HG03520 (cell line): Measurements from ENCODE around the gene PCYT2.

Source experiments
- ATAC-seq: cut with Tn5 transposase; IDR thresholded peaks from one replicate; pipeline ENCODE4 v1.9.1; 2021; ENCODE audit warnings: mild to moderate bottlenecking, moderate library complexity; ENCODE audit not compliant: unreplicated experiment

The PCYT2 gene

DNA sequence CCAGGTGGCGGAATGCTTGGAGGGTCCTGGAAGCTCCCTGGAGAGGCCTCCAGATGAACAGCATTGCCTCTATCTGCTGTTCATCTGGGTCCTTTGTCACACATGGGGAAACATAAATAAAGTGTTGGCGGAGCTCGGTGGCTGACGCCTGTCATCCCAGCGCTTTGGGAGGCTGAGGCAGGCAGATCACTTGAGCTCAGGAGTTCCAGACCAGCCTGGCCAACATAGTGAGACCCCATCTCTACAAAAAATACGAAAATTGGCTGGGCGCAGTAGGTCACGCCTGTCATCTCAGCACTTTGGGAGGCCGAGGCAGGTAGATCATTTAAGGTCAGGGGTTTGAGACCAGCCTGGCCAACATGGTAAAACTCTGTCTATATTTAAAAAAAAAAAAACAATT is 33.7 kb upstream of the PCYT2 start:
- no peak for ATAC-seq

DNA sequence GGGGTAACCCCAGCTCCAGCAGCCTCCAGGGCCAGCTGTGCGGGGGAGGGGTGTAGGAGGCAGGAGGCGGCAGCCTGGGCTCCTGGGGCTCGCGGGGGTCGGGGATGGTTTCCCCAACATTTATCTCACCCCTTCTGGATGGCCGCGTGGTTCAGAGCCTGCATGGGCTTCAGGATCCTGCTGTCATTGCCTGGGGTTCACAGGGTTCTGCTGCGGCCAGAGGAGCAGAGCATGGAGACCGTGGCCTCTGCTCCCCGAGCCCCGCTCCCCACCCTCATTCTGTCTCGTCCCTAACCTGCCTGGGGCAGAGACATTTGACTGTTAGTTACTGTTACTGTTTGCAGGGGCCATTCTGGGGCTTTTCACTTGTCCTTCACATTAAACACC is 31.0 kb upstream of the PCYT2 start:
- ATAC-seq: no peak

- no peak for ATAC-seq
Measured at GRCh38 chr17:81941484-81942166, 30.4 kb upstream of the PCYT2 start.

GRCh38 chr17:81940538-81941483 is 29.6 kb upstream of the PCYT2 start:
- no peak for ATAC-seq

DNA sequence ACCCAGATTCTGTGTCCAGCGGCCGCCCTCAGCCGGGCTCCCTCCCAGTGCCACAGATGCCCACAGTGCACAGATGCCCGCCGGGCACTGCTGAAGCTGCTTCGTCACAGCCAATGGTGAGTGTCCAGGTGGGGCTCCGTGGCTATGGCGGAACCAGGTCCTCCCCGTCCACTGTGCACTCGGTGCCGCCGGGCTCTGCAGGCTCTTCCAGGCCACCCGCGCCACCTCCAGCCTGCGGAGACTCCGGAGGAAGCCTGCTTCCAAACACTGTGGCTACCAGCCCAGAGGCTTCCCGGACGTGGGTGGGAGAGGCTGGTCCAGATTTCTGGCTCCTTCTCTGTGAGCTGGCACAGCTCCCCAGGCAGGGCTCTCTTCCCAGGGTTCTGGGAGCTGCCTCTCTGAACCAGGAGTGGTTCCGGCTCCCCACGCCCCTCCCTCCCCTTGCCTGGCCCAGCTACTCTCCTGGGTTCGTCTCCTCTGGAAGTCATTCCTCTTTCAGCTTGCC is 28.7 kb upstream of the PCYT2 start:
- no peak for ATAC-seq

GRCh38 chr17:81939218-81939617 is 28.0 kb upstream of the PCYT2 start:
- no peak for ATAC-seq

DNA sequence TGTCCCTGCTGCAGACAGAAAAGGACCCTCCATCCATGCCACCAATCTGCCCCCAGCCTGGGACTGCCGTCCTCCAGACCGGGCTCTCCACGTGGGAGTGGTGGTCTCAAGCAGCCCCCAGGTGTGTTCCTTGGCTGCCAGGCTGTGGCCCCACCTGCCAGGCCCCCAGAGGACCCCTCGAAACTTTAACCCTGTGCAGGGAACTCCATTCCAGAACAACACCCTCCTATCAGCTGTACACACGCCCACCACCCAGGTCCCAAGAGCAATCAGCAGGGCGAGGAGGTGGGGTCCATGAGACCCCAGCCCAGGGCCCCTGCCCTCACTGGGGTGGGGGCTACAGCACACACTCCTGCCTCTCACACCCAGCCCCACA is 24.5 kb upstream of the PCYT2 start:
- no peak for ATAC-seq

GRCh38 chr17:81934850-81935708 is 23.9 kb upstream of the PCYT2 start:
- no peak for ATAC-seq

DNA sequence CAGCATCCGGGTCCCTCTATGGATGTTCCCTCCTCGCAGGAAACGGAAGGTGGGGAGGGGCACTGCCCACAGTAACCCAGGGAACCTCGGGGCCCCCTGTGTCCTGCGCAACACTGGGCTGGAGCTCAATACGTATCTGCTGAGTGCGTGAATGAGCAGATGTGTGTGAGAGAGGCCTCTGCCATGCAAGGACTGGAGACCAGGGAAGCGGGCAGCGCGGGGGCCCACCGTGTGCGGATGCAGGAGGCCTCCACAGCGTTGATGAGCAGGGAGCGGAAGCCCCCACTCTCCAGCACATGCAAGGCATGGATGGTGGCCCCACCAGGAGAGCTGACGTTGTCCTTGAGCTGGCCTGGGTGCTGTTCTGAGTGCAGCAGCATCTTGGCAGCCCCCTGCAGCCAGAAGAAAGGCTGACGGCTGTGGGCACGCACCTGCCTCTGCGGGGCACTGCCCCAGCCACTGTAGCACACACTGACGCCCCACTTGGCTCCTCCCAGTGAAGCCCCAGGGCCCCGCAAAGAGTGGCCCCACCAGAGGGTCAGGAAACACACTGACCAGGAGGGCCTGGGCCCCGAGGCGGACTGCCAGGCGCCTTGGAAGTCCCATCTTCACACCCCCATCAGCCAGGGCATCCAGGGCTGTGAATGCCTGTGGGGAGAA is 23.0 kb upstream of the PCYT2 start:
- ATAC-seq: no peak

DNA sequence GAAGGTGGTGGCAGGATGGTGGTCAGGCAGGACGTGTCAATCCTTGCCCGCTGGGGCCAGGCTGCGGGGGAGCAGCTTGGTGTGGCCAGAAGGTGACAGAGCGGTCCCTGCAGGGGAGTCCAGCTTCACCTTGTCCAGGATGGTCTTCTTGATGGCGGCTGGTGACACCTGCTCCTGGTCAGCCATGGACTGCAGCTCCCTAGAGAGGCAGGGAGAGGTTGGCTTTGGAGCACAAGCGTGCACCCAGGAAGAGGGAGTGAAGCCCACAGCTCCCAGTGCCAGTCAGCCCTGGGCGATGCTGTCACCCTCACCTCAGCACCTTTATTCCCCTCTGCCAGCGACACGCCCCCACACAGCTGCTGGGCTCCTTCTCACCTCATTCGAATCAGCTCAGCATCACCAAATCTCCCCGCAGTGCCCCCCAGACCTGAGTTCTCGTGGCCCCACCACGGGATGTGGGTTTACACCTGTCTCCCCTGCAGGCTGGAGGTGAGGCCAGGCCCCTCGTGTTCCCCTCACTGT is 22.0 kb upstream of the PCYT2 start:
- no peak for ATAC-seq

DNA sequence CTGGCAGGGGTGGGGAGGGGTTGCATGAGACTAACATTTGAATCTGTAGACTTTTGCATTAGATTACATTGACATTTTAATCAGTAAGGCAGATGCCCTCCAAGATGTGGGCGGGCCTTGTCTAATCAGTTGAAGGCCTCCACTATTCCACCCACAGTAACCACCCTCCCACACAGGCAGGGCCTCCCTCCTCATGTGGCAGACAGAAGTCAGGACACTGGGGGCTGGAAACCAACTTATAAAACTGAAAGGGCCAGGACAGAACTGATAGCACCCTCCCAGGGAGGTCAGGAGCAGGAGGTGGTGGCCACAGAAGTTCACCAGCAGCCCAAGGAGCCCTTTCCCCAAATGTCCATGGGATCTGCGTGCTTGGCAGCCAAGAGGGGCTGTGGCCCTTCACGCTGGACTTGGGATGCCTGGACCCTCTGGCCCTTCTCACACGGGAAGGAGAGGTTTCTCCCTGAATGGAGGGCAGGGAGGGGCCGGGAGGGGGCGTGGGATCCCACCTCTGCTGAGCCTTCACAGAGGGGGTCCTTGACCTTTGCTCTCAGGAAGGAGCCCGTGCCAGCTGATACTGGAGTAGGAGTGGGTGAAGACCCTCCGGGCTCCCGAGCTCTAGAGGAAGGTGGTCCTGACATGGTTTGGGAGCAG is 21.3 kb upstream of the PCYT2 start:
- ATAC-seq: no peak

DNA sequence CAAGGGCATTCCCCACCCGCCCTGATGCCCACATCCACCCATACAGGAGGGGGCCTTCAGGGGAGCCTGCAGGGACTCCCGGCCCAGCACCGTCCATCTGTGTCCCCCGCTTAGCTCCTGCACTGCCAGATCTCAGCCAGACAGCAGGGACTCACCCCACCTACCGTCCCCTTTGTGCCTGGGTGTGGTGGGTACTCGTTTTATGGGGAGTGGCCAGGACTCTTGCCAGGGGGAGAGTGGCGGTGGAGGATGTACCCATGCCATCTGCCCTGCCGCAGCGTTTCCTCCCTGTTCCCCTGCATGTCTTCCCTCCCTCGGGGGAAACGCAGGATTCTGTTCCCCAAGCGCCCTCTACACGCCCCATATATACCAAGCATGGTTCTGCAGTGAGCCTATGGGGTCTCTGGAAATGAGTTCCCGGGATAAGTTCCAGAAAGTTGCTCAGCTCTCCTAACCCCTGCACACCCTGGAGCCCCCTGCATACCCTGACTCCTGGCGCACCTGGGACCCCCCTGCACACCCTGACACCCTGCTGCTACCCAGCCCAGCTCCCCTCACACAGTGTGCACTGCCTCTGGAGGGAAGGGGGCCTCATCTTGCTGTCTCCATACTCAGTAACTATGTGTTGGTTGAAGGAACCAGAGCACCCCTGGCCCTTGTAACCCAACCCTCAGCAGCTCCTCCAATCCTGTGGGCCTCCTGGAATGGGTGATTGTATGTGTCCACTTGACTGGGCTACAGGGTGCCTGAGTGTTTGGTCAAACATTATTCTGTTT is 20.5 kb upstream of the PCYT2 start:
- no peak for ATAC-seq

DNA sequence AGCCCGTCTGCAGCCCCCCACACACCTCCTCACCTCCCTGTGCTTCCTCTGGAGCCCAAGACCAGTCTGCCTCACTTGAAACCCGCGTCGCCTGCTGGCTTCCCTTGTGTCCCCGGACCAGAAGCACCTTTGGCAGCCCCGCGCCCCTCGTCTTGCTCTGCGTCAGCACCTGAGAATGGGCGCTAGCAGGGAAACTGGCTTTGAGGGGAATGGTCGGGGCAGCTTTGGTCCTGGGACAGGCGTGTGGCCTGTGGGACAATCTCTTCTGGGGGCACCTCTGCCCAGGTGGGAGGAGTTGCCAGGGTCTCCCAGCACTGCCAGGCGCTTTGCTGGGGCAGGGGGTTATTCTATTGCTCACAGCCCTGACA is 20.0 kb upstream of the PCYT2 start:
- ATAC-seq: no peak

DNA sequence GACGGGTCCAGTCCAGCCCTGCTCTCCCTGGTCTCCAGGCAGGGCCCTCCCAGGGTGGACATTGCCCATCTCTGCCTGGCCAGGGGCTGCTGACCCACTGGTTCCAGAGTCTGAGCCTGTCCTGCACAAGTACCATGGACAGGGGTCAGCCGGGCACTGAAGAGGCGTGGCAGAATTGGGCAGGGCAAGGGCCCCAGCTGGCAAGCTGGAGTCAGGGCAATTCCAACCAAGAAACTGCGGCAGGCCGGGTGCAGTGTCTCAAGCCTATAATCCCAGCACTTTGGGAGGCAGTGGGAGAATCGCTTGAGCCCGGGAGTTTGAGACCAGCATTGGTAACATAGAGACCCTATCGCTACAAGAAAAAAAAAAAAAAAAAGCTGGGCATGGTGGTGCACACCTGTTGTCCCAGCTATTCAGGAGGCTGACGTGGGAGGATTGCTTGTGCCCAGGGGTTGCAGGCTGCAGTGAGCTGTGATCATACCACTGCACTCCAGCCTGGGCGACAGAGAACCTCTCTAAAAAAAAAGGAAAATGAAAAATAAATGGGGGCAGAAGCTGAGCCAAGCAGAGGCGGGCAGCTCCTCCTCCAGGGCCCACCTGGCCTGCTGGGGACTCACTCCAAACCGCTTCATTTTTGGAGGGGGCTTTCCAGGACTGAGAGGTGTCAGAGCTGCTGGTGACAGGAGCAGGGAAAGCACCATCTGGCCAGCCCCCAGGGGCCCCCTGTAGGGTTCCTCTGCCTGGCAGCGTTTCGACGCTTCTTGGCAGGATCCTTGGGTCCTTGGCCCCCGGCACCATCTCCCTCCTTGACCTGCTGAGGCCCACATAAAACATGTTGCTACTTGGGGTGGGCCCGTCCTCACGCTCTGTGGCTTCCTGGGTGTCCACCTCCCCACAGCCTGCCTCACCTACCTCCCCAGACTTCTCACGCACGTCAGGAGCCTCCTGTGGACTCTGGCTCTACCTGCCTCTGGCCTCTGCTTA is 19.2 kb upstream of the PCYT2 start:
- no peak for ATAC-seq

DNA sequence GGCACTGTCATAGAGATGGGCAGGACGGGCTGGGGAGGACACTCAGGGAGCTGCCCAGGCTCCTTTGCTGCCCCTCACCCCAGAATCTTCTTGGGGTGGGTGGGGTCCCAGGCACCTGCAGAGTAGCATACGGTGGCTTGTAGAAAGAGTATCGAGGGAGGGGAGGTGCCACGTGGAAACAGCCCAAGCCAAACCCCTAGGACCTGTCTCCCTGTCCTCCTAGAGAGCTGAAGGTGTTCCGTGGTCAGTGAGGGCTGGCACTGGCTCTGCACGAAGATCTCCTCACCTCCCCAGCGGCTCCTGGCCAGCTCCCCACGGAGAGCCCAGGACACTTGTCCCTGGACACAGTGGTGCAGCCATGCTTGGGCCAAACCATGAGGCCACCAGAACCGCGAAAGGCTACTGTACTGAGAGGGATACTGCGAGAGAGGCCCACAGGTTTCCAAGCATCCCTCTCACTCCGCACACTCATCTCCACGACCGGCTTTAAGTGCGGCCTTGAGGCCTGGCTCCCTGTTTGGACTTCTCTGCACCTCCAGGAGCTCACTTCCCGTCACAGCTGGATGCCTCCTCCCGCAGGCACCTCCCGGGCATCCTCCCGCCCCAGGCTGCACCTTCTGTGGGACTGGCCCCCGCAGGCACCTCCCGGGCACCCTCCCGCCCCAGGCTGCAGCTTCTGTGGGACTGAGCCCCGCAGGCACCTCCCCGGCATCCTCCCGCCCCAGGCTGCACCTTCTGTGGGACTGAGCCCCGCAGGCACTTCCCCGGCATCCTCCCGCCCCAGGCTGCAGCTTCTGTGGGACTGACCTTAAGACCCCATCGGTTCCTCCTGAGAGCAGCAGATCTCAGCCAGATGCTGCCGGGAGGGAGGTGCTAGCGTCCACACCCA is 18.3 kb upstream of the PCYT2 start:
- no peak for ATAC-seq

- no peak for ATAC-seq
Measured at GRCh38 chr17:81928544-81929252, 17.5 kb upstream of the PCYT2 start.
